ENCODE measurements around the gene SOCS4.

Gene SOCS4, protein sequence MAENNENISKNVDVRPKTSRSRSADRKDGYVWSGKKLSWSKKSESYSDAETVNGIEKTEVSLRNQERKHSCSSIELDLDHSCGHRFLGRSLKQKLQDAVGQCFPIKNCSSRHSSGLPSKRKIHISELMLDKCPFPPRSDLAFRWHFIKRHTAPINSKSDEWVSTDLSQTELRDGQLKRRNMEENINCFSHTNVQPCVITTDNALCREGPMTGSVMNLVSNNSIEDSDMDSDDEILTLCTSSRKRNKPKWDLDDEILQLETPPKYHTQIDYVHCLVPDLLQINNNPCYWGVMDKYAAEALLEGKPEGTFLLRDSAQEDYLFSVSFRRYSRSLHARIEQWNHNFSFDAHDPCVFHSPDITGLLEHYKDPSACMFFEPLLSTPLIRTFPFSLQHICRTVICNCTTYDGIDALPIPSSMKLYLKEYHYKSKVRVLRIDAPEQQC

DNA sequence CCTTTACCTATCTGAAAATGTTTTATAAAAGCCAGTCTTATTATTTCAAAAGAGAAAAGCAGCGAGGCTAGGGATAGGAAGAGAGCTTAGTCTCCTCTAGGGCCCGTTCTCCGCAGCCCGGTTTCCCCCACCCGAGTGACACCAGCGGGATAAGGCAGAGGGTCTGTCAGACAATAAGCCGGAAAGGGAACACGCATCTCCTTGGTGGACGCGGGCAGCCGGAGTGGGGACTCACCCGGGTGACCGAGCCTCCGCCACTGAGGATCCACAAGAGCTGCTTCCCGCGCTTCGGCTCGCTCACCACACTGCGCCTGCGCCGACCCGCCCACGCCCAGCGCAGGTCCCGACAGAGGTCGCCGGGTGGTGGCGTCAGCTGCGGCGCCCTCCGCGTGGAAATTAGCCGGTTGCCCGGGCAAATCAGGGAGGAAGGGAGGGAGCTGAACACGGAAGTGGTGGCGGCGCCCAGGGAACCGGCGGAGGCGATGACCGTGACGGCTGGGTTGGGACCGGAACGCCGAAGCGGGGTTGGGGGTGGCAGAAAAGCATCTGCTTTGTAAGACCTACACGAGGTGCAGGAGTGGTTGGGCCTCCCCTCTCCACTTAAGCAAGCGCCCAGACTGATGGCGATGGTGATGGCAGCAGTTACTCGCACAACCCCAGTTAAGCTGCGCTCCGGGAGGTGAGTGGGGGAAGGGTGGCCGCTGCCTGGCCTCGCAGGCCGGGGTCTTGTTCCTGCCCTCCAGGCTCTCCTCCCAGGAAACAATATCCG lies at the start of gene SOCS4, which contains the start of gene WDHD1:
TSS of gene SOCS4 (plus strand) at position 444 of the 769 bp plus-strand sequence. CDS start 15,806 bp downstream, outside the sequence.
TSS of gene WDHD1 (minus strand) at position 307 of the 769 bp plus-strand sequence. CDS start 312 bp downstream, outside the sequence.
- TF ChIP-seq, protein P1, sequence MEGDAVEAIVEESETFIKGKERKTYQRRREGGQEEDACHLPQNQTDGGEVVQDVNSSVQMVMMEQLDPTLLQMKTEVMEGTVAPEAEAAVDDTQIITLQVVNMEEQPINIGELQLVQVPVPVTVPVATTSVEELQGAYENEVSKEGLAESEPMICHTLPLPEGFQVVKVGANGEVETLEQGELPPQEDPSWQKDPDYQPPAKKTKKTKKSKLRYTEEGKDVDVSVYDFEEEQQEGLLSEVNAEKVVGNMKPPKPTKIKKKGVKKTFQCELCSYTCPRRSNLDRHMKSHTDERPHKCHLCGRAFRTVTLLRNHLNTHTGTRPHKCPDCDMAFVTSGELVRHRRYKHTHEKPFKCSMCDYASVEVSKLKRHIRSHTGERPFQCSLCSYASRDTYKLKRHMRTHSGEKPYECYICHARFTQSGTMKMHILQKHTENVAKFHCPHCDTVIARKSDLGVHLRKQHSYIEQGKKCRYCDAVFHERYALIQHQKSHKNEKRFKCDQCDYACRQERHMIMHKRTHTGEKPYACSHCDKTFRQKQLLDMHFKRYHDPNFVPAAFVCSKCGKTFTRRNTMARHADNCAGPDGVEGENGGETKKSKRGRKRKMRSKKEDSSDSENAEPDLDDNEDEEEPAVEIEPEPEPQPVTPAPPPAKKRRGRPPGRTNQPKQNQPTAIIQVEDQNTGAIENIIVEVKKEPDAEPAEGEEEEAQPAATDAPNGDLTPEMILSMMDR (IDR thresholded peaks at IDR 0.05): peak; percentile 15; the same call in 1 of the 2 replicates
- no peak for TF ChIP-seq ZFX (IDR thresholded peaks at IDR 0.05; ENCODE audit: borderline replicate concordance)
- H3K27ac ChIP-seq: peak within 1 kb of the TSS; percentile 79

DNA sequence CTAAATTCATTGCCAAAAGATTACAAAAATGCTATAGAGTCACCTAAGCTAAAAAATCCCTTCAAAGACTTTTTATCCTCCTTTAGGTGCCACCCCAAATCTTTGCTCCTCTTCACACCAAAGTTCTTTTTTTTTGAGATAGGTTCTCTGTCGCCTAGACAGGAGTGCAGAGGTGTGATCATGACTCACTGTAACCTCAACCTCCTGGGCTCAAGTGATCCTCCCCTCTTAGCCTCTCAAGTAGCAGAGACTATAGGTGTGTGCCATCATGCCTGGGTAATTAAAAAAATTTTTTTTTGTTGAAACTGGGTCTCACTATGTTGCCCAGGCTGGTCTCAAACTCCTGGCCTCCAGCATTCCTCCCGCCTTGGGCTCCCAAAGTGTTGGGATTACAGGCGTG lies 48.0 kb upstream of the SOCS4 start:
- no peak for TF ChIP-seq ZFX (IDR thresholded peaks at IDR 0.05; ENCODE audit: borderline replicate concordance)
- TF ChIP-seq, protein P1 (IDR thresholded peaks at IDR 0.05): no peak

DNA sequence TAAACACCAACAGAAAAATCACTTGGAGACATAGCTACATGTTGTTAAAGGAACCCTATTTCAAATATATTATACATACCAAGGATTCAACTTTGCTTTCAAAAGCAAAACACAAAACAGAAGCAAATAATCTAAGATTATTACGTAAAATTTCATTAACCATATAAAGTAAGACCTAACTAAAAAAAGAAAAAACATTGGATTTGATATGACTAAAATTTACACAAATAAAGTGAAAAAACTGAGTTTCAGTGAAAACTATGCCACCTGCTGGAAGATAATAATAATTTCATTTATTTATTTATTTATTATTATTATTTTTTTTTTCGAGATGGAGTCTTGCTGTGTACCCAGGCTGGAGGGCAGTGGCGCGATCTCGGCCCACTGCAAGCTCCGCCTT lies 45.3 kb upstream of the SOCS4 start:
- no peak for TF ChIP-seq ZFX (IDR thresholded peaks at IDR 0.05; ENCODE audit: borderline replicate concordance)
- TF ChIP-seq, protein P1 (IDR thresholded peaks at IDR 0.05): peak; percentile 47
- H3K27ac ChIP-seq: no peak overlapping the region

More for the DNA sequence above, 48.0 kb upstream of the SOCS4 start:
- H3K27ac ChIP-seq: no peak overlapping the region

DNA sequence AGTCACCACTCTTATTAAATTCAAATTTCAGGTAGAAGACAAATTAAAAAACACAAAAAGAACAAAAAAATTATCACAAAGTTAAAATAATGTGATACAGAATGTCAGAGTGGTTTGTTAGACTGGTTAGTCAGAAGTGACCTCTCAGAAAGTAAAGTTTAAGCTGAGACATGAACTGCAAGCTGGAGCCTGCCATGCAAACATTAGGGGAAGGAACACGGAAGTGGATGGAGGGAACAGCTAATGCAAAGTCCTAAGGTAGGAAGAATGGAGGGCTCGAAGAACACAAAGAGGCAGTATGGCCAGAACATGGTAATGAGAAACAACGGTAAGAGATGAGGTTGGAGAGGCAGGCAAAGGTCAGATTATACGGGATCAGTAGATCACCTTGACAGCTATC lies 41.9 kb upstream of the SOCS4 start:
- no peak overlapping the region for H3K27ac ChIP-seq
- TF ChIP-seq, protein P1 (IDR thresholded peaks at IDR 0.05): no peak
- TF ChIP-seq ZFX (IDR thresholded peaks at IDR 0.05; ENCODE audit: borderline replicate concordance): no peak

DNA sequence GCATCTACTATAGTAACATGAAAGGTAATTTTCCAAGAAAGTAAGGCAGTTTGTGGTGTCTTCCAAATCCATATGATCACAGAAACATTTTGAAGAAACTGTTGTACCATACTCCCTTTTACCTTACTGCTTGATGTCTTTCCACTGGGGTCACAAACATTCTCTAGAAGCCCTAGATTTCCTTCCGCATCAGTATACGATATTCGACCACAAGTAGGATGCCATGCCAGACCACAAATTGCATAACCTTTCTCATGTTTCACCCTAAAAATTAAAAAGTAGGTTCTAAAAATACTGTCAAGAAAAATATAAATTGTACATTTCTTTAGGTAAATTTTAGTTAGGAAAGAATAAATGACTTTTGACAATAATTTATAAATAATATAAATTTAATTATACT lies 26.7 kb upstream of the SOCS4 start:
- no peak overlapping the region for H3K27ac ChIP-seq
- TF ChIP-seq, protein P1 (IDR thresholded peaks at IDR 0.05): no peak
- no peak for TF ChIP-seq ZFX (IDR thresholded peaks at IDR 0.05; ENCODE audit: borderline replicate concordance)

DNA sequence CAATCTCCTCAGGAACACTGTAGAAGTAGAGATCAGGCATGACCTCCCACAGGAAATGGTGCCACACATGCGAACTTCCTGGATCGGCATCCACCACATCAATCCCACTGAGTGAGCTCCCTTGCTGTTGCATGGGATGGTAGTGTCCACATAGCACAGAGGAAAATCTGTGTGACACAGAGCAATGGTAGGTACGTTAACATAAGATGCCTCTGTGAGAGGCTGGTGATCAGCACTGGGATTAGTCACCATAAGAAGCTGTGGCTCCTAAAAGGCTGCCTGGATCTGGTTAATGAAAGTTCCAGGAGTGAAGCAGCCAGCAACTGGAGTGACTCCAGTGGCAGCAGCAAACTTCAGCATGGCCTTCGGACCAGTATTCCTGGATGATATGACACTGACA lies 22.0 kb upstream of the SOCS4 start:
- no peak for TF ChIP-seq ZFX (IDR thresholded peaks at IDR 0.05; ENCODE audit: borderline replicate concordance)
- TF ChIP-seq, protein P1 (IDR thresholded peaks at IDR 0.05): no peak
- no peak overlapping the region for H3K27ac ChIP-seq

All from 22Rv1 (cell line).